ENCODE data around the gene GNG12. TPM values are rescaled to one million over a fixed set of nuclear protein-coding genes. Genes with fewer than 3 reads are reported as not detected.
A peak's percentile ranks its signal among the peaks of the same experiment; 100 is the strongest.

Gene GNG12
- total RNA-seq, 1 experiment from 2014 or later: 14.3 TPM

DNA sequence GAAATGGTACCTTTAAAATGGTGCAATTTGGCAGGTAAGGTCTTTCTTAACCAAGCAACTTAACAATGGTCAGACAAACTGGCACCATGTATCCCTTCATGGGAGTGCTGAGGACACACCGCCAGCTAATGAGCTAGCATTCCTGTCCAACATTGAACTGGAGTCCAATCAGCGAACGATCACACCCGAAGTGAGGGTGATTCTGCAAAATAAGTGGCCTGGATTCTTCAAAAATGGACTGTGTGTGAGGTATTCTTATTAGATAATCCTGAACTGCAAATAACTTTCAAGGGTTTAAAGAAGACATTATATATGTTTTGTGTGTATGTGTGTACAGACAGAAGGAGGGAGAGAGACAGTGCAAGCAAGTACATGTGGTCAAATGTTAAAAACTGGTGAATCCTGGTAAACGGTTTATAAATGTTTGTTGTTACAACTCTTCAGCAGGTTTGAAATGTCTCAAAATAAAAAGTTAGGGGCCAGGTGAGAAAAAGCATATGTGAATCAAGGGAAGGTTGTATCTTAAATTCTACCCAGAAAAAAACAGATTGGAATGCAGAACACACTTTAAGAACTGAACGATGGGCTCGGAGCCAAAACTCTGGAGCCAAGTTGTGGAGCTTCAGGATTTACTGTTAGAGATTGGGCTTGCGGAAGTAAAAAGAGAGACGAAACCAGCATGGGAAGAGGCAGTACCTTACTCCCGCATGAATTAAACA lies 127.4 kb downstream of the GNG12 start:
- no peak overlapping the region for H3K4ac ChIP-seq (ENCODE audit: low read depth, low read length)
- H2BK120ac ChIP-seq (ENCODE audit: low read depth, low read length, poor library complexity, severe bottlenecking): no peak overlapping the region
- H3K4me1 ChIP-seq (ENCODE audit: insufficient read depth, low read length): peaks cover 3% of the 10 kb centered on the region; the same call in 1 of the 2 replicates
- no peak overlapping the region for H4K5ac ChIP-seq (ENCODE audit: insufficient read length, low read depth, low read length)
- H2BK12ac ChIP-seq (ENCODE audit: insufficient read length, low read depth, low read length): no peak overlapping the region
- no peak overlapping the region for H3K18ac ChIP-seq (ENCODE audit: insufficient read length, low read depth, low read length)
- no peak overlapping the region for H2BK5ac ChIP-seq (ENCODE audit: insufficient read length, low read length)
- no peak overlapping the region for H3K14ac ChIP-seq (ENCODE audit: insufficient read depth, low read length)
- no peaks in the 10 kb centered on the region for H3K79me1 ChIP-seq (ENCODE audit: insufficient read depth, low read depth, low read length, poor library complexity, severe bottlenecking)
- H3K9me3 ChIP-seq (ENCODE audit: control insufficient read depth, low read depth, low read length): no peaks in the 10 kb centered on the region
- no CpG with 5 or more reads among the region's 10 CpGs for WGBS (ENCODE audit: extremely low coverage, insufficient read length, low lambda C conversion rate)
- no peak overlapping the region for H3K4me2 ChIP-seq (ENCODE audit: insufficient read depth, insufficient read length, low read length)
- H4K20me1 ChIP-seq (ENCODE audit: control insufficient read depth, insufficient read depth, insufficient read length): no peaks in the 10 kb centered on the region
- Mint-ChIP-seq H3K27ac (peak overlapping the region in 1 of 3 experiments; percentile 4; a peak in 1 of 7 replicates), H3K9me3 (no peaks in the 10 kb centered on the region), H3K4me3 (no peak overlapping the region), H3K4me1 (peaks cover 4 to 8% of the 10 kb centered on the region in 2 experiments), H3K27me3 (ENCODE audit: low read depth) (no peaks in the 10 kb centered on the region), H3K36me3 (ENCODE audit: insufficient read depth in 1 of 3, low read depth in 3 of 3) (no peaks in the 10 kb centered on the region; a peak in 2 of 7 replicates)
- TF ChIP-seq, protein P1, sequence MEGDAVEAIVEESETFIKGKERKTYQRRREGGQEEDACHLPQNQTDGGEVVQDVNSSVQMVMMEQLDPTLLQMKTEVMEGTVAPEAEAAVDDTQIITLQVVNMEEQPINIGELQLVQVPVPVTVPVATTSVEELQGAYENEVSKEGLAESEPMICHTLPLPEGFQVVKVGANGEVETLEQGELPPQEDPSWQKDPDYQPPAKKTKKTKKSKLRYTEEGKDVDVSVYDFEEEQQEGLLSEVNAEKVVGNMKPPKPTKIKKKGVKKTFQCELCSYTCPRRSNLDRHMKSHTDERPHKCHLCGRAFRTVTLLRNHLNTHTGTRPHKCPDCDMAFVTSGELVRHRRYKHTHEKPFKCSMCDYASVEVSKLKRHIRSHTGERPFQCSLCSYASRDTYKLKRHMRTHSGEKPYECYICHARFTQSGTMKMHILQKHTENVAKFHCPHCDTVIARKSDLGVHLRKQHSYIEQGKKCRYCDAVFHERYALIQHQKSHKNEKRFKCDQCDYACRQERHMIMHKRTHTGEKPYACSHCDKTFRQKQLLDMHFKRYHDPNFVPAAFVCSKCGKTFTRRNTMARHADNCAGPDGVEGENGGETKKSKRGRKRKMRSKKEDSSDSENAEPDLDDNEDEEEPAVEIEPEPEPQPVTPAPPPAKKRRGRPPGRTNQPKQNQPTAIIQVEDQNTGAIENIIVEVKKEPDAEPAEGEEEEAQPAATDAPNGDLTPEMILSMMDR (conservative IDR thresholded peaks at IDR 0.05): no peak
- DNase-seq: no peak
- no peak overlapping the region for H3K56ac ChIP-seq (ENCODE audit: insufficient read length, low read depth, low read length)
- H2AK5ac ChIP-seq (ENCODE audit: insufficient read length, low read length): no peak overlapping the region
- no peak overlapping the region for H4K91ac ChIP-seq (ENCODE audit: insufficient read length, low read depth, low read length)
- H3T11ph ChIP-seq (ENCODE audit: low read length): no peak overlapping the region
- H3K23ac ChIP-seq (ENCODE audit: insufficient read length, low read depth, low read length): no peak overlapping the region
- H2BK15ac ChIP-seq (ENCODE audit: low read depth, low read length): no peak overlapping the region
- no peak overlapping the region for H3K9ac ChIP-seq (ENCODE audit: extremely low read depth, insufficient read length, low read length)
- no peaks in the 10 kb centered on the region for H3K27me3 ChIP-seq (ENCODE audit: insufficient read depth, low read length)
- H3K79me2 ChIP-seq (ENCODE audit: insufficient read depth, low read length): no peaks in the 10 kb centered on the region
- H2BK20ac ChIP-seq (ENCODE audit: low read depth, low read length, poor library complexity, severe bottlenecking): no peak overlapping the region
- H2AFZ ChIP-seq (ENCODE audit: low read length): no peak overlapping the region
- no peak overlapping the region for H4K8ac ChIP-seq (replicated peaks; ENCODE audit: insufficient read length, low read depth, low read length)
- H3K27ac ChIP-seq (ENCODE audit: insufficient read length, low read depth, low read length): no peak overlapping the region
- H3K23me2 ChIP-seq (ENCODE audit: insufficient read length, low read depth, low read length, poor library complexity, severe bottlenecking): no peaks in the 10 kb centered on the region

All from H9 (cell line).